Activated naive CD4-positive, alpha-beta T cell treated with anti-CD3 and anti-CD28 coated beads, Interleukin-2, amount 50 U/mL, for 24 hours (primary cell): Measurements from ENCODE around the gene IRS2.
A peak's percentile ranks its signal among the peaks of the same experiment; 100 is the strongest.

Experiments used
- H3K27ac Mint-ChIP-seq: one replicate; pipeline ENCODE4 v1.8.0; 2021; ENCODE audit warnings: mild to moderate bottlenecking, mixed read lengths
- H3K27me3 Mint-ChIP-seq: one replicate; pipeline ENCODE4 v1.8.0; 2021; ENCODE audit warnings: mixed read lengths
- H3K36me3 Mint-ChIP-seq: one replicate; pipeline ENCODE4 v1.8.0; 2021; ENCODE audit warnings: mixed read lengths
- H3K4me1 Mint-ChIP-seq: one replicate; pipeline ENCODE4 v1.8.0; 2021; ENCODE audit warnings: mixed read lengths
- H3K4me3 Mint-ChIP-seq: one replicate; pipeline ENCODE4 v1.8.0; 2021; ENCODE audit warnings: mild to moderate bottlenecking, mixed read lengths
- H3K9me3 Mint-ChIP-seq: one replicate; pipeline ENCODE4 v1.8.0; 2021; ENCODE audit warnings: mixed read lengths

Gene IRS2

GRCh38 chr13:109758937-109759480 lies 27.4 kb downstream of the IRS2 start:
- H3K27me3 Mint-ChIP-seq, result no peaks in the 10 kb centered on the region
- H3K9me3 Mint-ChIP-seq, result no peaks in the 10 kb centered on the region
- H3K27ac Mint-ChIP-seq, result no peak overlapping the region
- H3K4me1 Mint-ChIP-seq, result peaks cover 39% of the 10 kb centered on the region
- no peak overlapping the region for H3K4me3 Mint-ChIP-seq
- peaks cover 20% of the 10 kb centered on the region for H3K36me3 Mint-ChIP-seq

GRCh38 chr13:109756778-109757177 lies 29.6 kb downstream of the IRS2 start:
- H3K9me3 Mint-ChIP-seq, result no peaks in the 10 kb centered on the region
- H3K4me1 Mint-ChIP-seq, result peaks cover 28% of the 10 kb centered on the region
- no peaks in the 10 kb centered on the region for H3K27me3 Mint-ChIP-seq
- peaks cover 25% of the 10 kb centered on the region for H3K36me3 Mint-ChIP-seq
- no peak overlapping the region for H3K4me3 Mint-ChIP-seq
- no peak overlapping the region for H3K27ac Mint-ChIP-seq

GRCh38 chr13:109755997-109756396 lies 30.4 kb downstream of the IRS2 start:
- Mint-ChIP-seq H3K4me3 (no peak overlapping the region), H3K36me3 (peaks cover 25% of the 10 kb centered on the region), H3K27ac (no peak overlapping the region)

GRCh38 chr13:109755551-109755950 lies 30.8 kb downstream of the IRS2 start:
- Mint-ChIP-seq H3K9me3 (no peaks in the 10 kb centered on the region), H3K4me3 (no peak overlapping the region), H3K27ac (no peak overlapping the region), H3K4me1 (peaks cover 22% of the 10 kb centered on the region), H3K27me3 (no peaks in the 10 kb centered on the region), H3K36me3 (peaks cover 25% of the 10 kb centered on the region)

More at GRCh38 chr13:109755997-109756396, 30.4 kb downstream of the IRS2 start:
- H3K4me1 Mint-ChIP-seq, result peaks cover 22% of the 10 kb centered on the region
- H3K9me3 Mint-ChIP-seq, result no peaks in the 10 kb centered on the region
- H3K27me3 Mint-ChIP-seq, result no peaks in the 10 kb centered on the region

- no peak overlapping the region for H3K27ac Mint-ChIP-seq
- no peaks in the 10 kb centered on the region for H3K9me3 Mint-ChIP-seq
These were observed 34.9 kb downstream of the IRS2 start for GRCh38 chr13:109751477-109751876.

GRCh38 chr13:109750221-109750775 lies 36.1 kb downstream of the IRS2 start:
- Mint-ChIP-seq H3K9me3 (no peaks in the 10 kb centered on the region), H3K4me3 (no peak overlapping the region), H3K36me3 (peaks cover 13% of the 10 kb centered on the region), H3K27me3 (no peaks in the 10 kb centered on the region), H3K4me1 (no peaks in the 10 kb centered on the region), H3K27ac (no peak overlapping the region)

More at GRCh38 chr13:109751477-109751876, 34.9 kb downstream of the IRS2 start:
- peaks cover 18% of the 10 kb centered on the region for H3K36me3 Mint-ChIP-seq
- no peaks in the 10 kb centered on the region for H3K4me1 Mint-ChIP-seq
- H3K27me3 Mint-ChIP-seq, result no peaks in the 10 kb centered on the region
- no peak overlapping the region for H3K4me3 Mint-ChIP-seq

- Mint-ChIP-seq H3K27ac (no peak overlapping the region), H3K4me1 (peaks cover 1% of the 10 kb centered on the region), H3K36me3 (peaks cover 7% of the 10 kb centered on the region), H3K9me3 (no peaks in the 10 kb centered on the region), H3K27me3 (no peaks in the 10 kb centered on the region), H3K4me3 (no peak overlapping the region)
These were observed 37.0 kb downstream of the IRS2 start for GRCh38 chr13:109749365-109749764.

- Mint-ChIP-seq H3K9me3 (no peaks in the 10 kb centered on the region), H3K4me3 (no peak overlapping the region), H3K36me3 (peaks cover 5% of the 10 kb centered on the region), H3K4me1 (peaks cover 8% of the 10 kb centered on the region), H3K27me3 (no peaks in the 10 kb centered on the region), H3K27ac (no peak overlapping the region)
These were observed 37.7 kb downstream of the IRS2 start for GRCh38 chr13:109748677-109749076.

- Mint-ChIP-seq H3K36me3 (peaks cover 1% of the 10 kb centered on the region), H3K4me3 (no peak overlapping the region), H3K27me3 (no peaks in the 10 kb centered on the region), H3K9me3 (no peaks in the 10 kb centered on the region), H3K4me1 (peaks cover 16% of the 10 kb centered on the region), H3K27ac (peak overlapping the region; percentile 6)
These were observed 38.9 kb downstream of the IRS2 start for GRCh38 chr13:109747524-109747923.

- H3K27me3 Mint-ChIP-seq, result no peaks in the 10 kb centered on the region
- H3K36me3 Mint-ChIP-seq, result peaks cover 1% of the 10 kb centered on the region
- no peak overlapping the region for H3K4me3 Mint-ChIP-seq
- no peaks in the 10 kb centered on the region for H3K9me3 Mint-ChIP-seq
- peaks cover 16% of the 10 kb centered on the region for H3K4me1 Mint-ChIP-seq
- no peak overlapping the region for H3K27ac Mint-ChIP-seq
These were observed 40.0 kb downstream of the IRS2 start for GRCh38 chr13:109746364-109746763.

- H3K4me1 Mint-ChIP-seq, result peaks cover 16% of the 10 kb centered on the region
- H3K4me3 Mint-ChIP-seq, result no peak overlapping the region
- H3K9me3 Mint-ChIP-seq, result no peaks in the 10 kb centered on the region
- no peaks in the 10 kb centered on the region for H3K27me3 Mint-ChIP-seq
- no peak overlapping the region for H3K27ac Mint-ChIP-seq
- H3K36me3 Mint-ChIP-seq, result peaks cover 1% of the 10 kb centered on the region
These were observed 40.7 kb downstream of the IRS2 start for GRCh38 chr13:109745702-109746101.

GRCh38 chr13:109745060-109745459 lies 41.3 kb downstream of the IRS2 start:
- no peak overlapping the region for H3K4me3 Mint-ChIP-seq
- peaks cover 16% of the 10 kb centered on the region for H3K4me1 Mint-ChIP-seq
- peaks cover 1% of the 10 kb centered on the region for H3K36me3 Mint-ChIP-seq
- no peaks in the 10 kb centered on the region for H3K9me3 Mint-ChIP-seq
- no peak overlapping the region for H3K27ac Mint-ChIP-seq
- H3K27me3 Mint-ChIP-seq, result no peaks in the 10 kb centered on the region

- peaks cover 1% of the 10 kb centered on the region for H3K36me3 Mint-ChIP-seq
- peaks cover 16% of the 10 kb centered on the region for H3K4me1 Mint-ChIP-seq
- H3K27ac Mint-ChIP-seq, result peak overlapping the region; percentile 52
- no peaks in the 10 kb centered on the region for H3K9me3 Mint-ChIP-seq
- H3K27me3 Mint-ChIP-seq, result no peaks in the 10 kb centered on the region
- no peak overlapping the region for H3K4me3 Mint-ChIP-seq
These were observed 41.8 kb downstream of the IRS2 start for GRCh38 chr13:109744512-109745051.

GRCh38 chr13:109743706-109744453 lies 42.5 kb downstream of the IRS2 start:
- Mint-ChIP-seq H3K9me3 (no peaks in the 10 kb centered on the region), H3K27me3 (no peaks in the 10 kb centered on the region), H3K4me1 (peaks cover 16% of the 10 kb centered on the region), H3K27ac (no peak overlapping the region), H3K36me3 (peaks cover 1% of the 10 kb centered on the region), H3K4me3 (no peak overlapping the region)

- Mint-ChIP-seq H3K9me3 (no peaks in the 10 kb centered on the region), H3K27me3 (no peaks in the 10 kb centered on the region), H3K36me3 (peaks cover 1% of the 10 kb centered on the region), H3K4me3 (no peak overlapping the region), H3K27ac (no peak overlapping the region), H3K4me1 (peaks cover 16% of the 10 kb centered on the region)
These were observed 44.4 kb downstream of the IRS2 start for GRCh38 chr13:109741966-109742365.

- Mint-ChIP-seq H3K36me3 (no peaks in the 10 kb centered on the region), H3K4me1 (peaks cover 16% of the 10 kb centered on the region), H3K9me3 (no peaks in the 10 kb centered on the region), H3K27me3 (no peaks in the 10 kb centered on the region), H3K4me3 (no peak overlapping the region), H3K27ac (peak overlapping the region; percentile 63)
These were observed 45.7 kb downstream of the IRS2 start for GRCh38 chr13:109740721-109741120.
